ENCODE data around the gene PPP1R14D. TPM values are rescaled to one million over a fixed set of nuclear protein-coding genes. Genes with fewer than 3 reads are reported as not detected.

PPP1R14D gene
- total and polyA plus RNA-seq, 2 of the 8 experiments (the other 6 are each of a cell fraction or from before 2014, with no cell fraction given), result not detected

DNA sequence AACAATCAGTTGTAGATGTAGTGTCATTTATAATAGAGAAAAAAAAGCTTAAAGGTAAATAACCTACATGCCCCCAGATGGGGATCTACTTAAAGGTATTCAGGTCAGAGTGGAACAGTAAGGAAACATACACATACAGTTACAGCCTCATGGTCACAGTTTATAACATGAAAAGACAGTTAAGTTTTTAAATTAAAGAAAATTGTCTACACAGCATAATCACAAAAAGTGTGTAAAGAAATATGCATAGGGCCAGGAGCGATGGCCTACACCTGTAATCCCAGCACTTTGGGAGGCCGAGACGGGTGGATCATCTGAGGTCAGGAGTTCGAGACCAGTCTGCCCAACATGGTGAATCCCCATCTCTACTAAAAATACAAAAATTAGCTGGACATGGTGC, 38.7 kb upstream of the PPP1R14D start:
- no peak overlapping the region for H2BK5ac ChIP-seq (ENCODE audit: low read depth, low read length)
- H2AFZ ChIP-seq (ENCODE audit: low read length), result no peak overlapping the region
- H3K79me1 ChIP-seq (ENCODE audit: low read depth, low read length), result no peaks in the 10 kb centered on the region
- no peak overlapping the region for H2BK20ac ChIP-seq (ENCODE audit: low read length)
- H4K5ac ChIP-seq (ENCODE audit: insufficient read length, low read depth, low read length), result no peak overlapping the region
- no peak for DNase-seq (ENCODE audit: low read depth in 1 of 2, low spot score in 2 of 2)
- H3K4ac ChIP-seq (replicated peaks; ENCODE audit: insufficient read length, low read depth, low read length), result no peak overlapping the region
- POLR2A ChIA-PET (ENCODE audit: partially characterized antibody), result no interaction called here
- no peaks in the 10 kb centered on the region for H3K9me3 ChIP-seq (ENCODE audit: insufficient read depth in 2 of 2, low read depth in 1 of 2, low read length in 1 of 2)
- 100% methylated on average over 4 of the region's 4 CpGs; no CpG with 5 or more reads in 1 of the 2 experiments for WGBS, 2 experiments (ENCODE audit: extremely low coverage in 1 of 2, insufficient coverage in 1 of 2, insufficient read length in 1 of 2, insufficient replicate concordance in 2 of 2, low coverage in 1 of 2, low lambda C conversion rate in 2 of 2, missing lambda C conversion rate in 1 of 2)
- no peak overlapping the region for H4K91ac ChIP-seq (replicated peaks; ENCODE audit: insufficient read length, low read length)
- CTCF ChIA-PET (ENCODE audit: partially characterized antibody), result interaction anchor here (0.6 to 1.4 kb wide), 3 partner anchors 27 to 63 kb away, joined by 3 to 4 read pairs (median 3); partner anchors contain the start of gene VPS18
- no peak for FAIRE-seq
- H4K8ac ChIP-seq (ENCODE audit: extremely low read depth, insufficient read depth, low read length), result no peak overlapping the region
- no peak overlapping the region for H3K23ac ChIP-seq (ENCODE audit: insufficient read length)
- no peaks in the 10 kb centered on the region for H3K27me3 ChIP-seq (replicated peaks in 1 of 4; ENCODE audit: control insufficient read depth in 3 of 4, extremely low read depth in 1 of 4, insufficient read depth in 3 of 4, low read length in 3 of 4)
- no peak overlapping the region for H3K4me2 ChIP-seq (ENCODE audit: insufficient read depth in 1 of 2, low read depth in 2 of 2, low read length in 2 of 2)
- no peaks in the 10 kb centered on the region for H3K79me2 ChIP-seq (ENCODE audit: control insufficient read depth in 1 of 2, insufficient read depth in 2 of 2, low read length in 2 of 2)
- H3K23me2 ChIP-seq (ENCODE audit: low read depth, low read length), result no peaks in the 10 kb centered on the region
- H3K9ac ChIP-seq (replicated peaks in 1 of 4; ENCODE audit: extremely low read depth in 1 of 4, low read depth in 3 of 4, low read length in 3 of 4), result no peak overlapping the region
- no peak overlapping the region for H3K4me3 ChIP-seq (ENCODE audit: extremely low read depth in 1 of 4, insufficient read depth in 2 of 4, low read depth in 3 of 4, low read length in 4 of 4)
- H3K27ac ChIP-seq (ENCODE audit: low read depth, low read length), result no peak overlapping the region
- no peak overlapping the region for H3K18ac ChIP-seq (ENCODE audit: extremely low read depth, low read length)
- H3K36me3 ChIP-seq (ENCODE audit: control insufficient read depth in 2 of 4, insufficient read depth in 4 of 4, low read length in 3 of 4), result no peaks in the 10 kb centered on the region
- peaks cover 0 to 7% (median 4%) of the 10 kb centered on the region in 4 experiments; a peak in 5 of 7 replicates for H3K4me1 ChIP-seq (replicated peaks in 1 of 4; ENCODE audit: control insufficient read depth in 3 of 4, insufficient read depth in 4 of 4, low read length in 3 of 4)
- no peak overlapping the region for H2BK120ac ChIP-seq (replicated peaks; ENCODE audit: low read depth, low read length)
- peaks cover 0 to 1% of the 10 kb centered on the region in 2 experiments for H4K20me1 ChIP-seq (replicated peaks in 1 of 2; ENCODE audit: control insufficient read depth in 1 of 2, insufficient read depth in 2 of 2, low read length in 2 of 2)
- H2AK5ac ChIP-seq (ENCODE audit: low read depth, low read length), result no peak overlapping the region
- TF ChIP-seq RBBP5 (IDR thresholded peaks at IDR 0.05; ENCODE audit: borderline replicate concordance, low read depth, low read length), result no peak
- no peak for TF ChIP-seq CHD1 (IDR thresholded peaks at IDR 0.05; ENCODE audit: low read depth, low read length)
- TF ChIP-seq CHD2 (IDR thresholded peaks at IDR 0.05; ENCODE audit: low read length), result no peak
- TF ChIP-seq, protein P1, sequence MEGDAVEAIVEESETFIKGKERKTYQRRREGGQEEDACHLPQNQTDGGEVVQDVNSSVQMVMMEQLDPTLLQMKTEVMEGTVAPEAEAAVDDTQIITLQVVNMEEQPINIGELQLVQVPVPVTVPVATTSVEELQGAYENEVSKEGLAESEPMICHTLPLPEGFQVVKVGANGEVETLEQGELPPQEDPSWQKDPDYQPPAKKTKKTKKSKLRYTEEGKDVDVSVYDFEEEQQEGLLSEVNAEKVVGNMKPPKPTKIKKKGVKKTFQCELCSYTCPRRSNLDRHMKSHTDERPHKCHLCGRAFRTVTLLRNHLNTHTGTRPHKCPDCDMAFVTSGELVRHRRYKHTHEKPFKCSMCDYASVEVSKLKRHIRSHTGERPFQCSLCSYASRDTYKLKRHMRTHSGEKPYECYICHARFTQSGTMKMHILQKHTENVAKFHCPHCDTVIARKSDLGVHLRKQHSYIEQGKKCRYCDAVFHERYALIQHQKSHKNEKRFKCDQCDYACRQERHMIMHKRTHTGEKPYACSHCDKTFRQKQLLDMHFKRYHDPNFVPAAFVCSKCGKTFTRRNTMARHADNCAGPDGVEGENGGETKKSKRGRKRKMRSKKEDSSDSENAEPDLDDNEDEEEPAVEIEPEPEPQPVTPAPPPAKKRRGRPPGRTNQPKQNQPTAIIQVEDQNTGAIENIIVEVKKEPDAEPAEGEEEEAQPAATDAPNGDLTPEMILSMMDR (IDR thresholded peaks at IDR 0.05; ENCODE audit: control extremely low read depth in 1 of 3, insufficient read depth in 1 of 3, low read depth in 1 of 3, low read length in 3 of 3), result no peak
- TF ChIP-seq MAFK (IDR thresholded peaks at IDR 0.05; ENCODE audit: low read depth, low read length), result no peak
- TF ChIP-seq KDM5A (IDR thresholded peaks at IDR 0.05; ENCODE audit: low read length), result no peak
- H3K14ac ChIP-seq (ENCODE audit: insufficient read length), result no peak overlapping the region
- no peak overlapping the region for H2BK12ac ChIP-seq (ENCODE audit: low read depth, low read length)
- no peak overlapping the region for H2BK15ac ChIP-seq (ENCODE audit: low read length)
- H3K56ac ChIP-seq (replicated peaks; ENCODE audit: insufficient read length, low read depth, low read length), result no peak overlapping the region
